Measurements from ENCODE around the gene VWA8.

The VWA8 gene

DNA sequence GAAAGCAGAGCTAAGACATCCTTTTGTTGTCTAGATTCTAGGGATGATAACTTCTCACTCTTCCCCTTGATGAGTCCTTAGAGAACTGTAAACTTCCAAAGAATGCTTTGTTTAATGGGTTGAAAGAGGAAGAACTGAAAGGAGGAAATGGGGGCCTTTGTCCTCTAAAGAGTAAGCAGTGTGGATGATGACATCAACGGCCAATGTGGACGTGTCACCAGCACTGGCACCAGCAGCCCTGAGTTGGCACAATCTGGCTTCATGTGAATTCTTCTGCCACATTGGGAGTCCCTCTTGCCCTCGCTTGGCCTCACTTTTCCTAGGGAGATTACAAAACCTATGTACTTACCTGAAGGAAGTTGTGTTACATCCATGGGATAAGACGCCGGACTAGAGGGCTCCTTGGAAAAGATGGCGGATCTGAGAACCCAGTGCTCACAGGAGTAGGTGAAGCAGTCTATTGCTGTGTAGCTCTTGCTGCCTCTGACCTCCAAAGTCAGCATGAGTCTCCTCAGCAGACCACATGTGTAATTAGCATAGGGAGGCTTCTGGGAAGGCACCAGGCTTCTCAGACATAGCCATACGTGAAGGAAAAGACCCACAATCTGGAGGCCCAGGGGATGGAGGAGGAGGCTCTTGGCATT is 440.8 kb downstream of the VWA8 start:
- no peak for DNase-seq (ENCODE audit: low read depth)
